Stimulated activated CD4-positive, alpha-beta T cell treated with anti-CD3 and anti-CD28 coated beads, Interleukin-1b, Interleukin-23, amount 100 ng/mL, for 24 hours (primary cell): Measurements from ENCODE around the gene STAT3.
"Not testable (repeated sequence)": the region's sequence is repeated elsewhere in the genome, so short reads cannot be mapped to it uniquely, and the experiment has no call there.

Source experiments
- DNase-seq, 4 experiments: peaks; one replicate each; pipeline ENCODE4 v3.0.0-alpha.2; 2020; ENCODE audit warnings: low read depth in 4 of 4, low spot score in 1 of 4

STAT3 gene

GRCh38 chr17:42409523-42410318 lies 21.5 kb upstream of the STAT3 start:
- no peak for DNase-seq

- no peak for DNase-seq
Observed at GRCh38 chr17:42408061-42408460, 19.8 kb upstream of the STAT3 start.

- DNase-seq = peak in 1 of 4 experiments; percentile 35
Observed at GRCh38 chr17:42407289-42407836, 19.1 kb upstream of the STAT3 start.

- DNase-seq = no peak
Observed at GRCh38 chr17:42406615-42407288, 18.5 kb upstream of the STAT3 start.

- peak; percentile 52 to 86 (median 77) for DNase-seq
Observed at GRCh38 chr17:42405963-42406495, 17.8 kb upstream of the STAT3 start.

- DNase-seq = no peak
Observed at GRCh38 chr17:42405076-42405475, 16.8 kb upstream of the STAT3 start.

- no peak for DNase-seq
Observed at GRCh38 chr17:42404326-42405055, 16.2 kb upstream of the STAT3 start.

GRCh38 chr17:42403150-42403549 lies 14.9 kb upstream of the STAT3 start:
- DNase-seq = peak in 2 of 4 experiments; percentile 19 to 39

- no peak for DNase-seq
Observed at GRCh38 chr17:42402117-42402516, 13.9 kb upstream of the STAT3 start.

- DNase-seq = not testable (repeated sequence)
Observed at GRCh38 chr17:42400844-42401375, 12.7 kb upstream of the STAT3 start.

- DNase-seq = no peak
Observed at GRCh38 chr17:42399948-42400843, 12.0 kb upstream of the STAT3 start.

- DNase-seq = no peak
Observed at GRCh38 chr17:42399121-42399520, 10.9 kb upstream of the STAT3 start.

- not testable (repeated sequence) for DNase-seq
Observed at GRCh38 chr17:42395601-42396000, 7.4 kb upstream of the STAT3 start.

- no peak for DNase-seq
Observed at GRCh38 chr17:42394838-42395237, 6.6 kb upstream of the STAT3 start.

- no peak for DNase-seq
Observed at GRCh38 chr17:42392692-42393415, 4.6 kb upstream of the STAT3 start.

- DNase-seq = not testable (repeated sequence)
Observed at GRCh38 chr17:42391439-42391838, 3.2 kb upstream of the STAT3 start.

- no peak for DNase-seq
Observed at GRCh38 chr17:42389899-42390298, 1.7 kb upstream of the STAT3 start.

- peak in 1 of 4 experiments; percentile 62 for DNase-seq
Observed at GRCh38 chr17:42389135-42389417, 834 bp upstream of the STAT3 start.

GRCh38 chr17:42387661-42388380 lies 421 bp downstream of the STAT3 start:
- peak in 2 of 4 experiments; percentile 7 to 16 for DNase-seq
